Esophagus (tissue), 2 donors: ENCODE data around the gene COL4A2. TPM values are rescaled to one million over a fixed set of nuclear protein-coding genes. Genes with fewer than 3 reads are reported as not detected.

Experiments
- H3K27ac ChIP-seq, 2 donors: one replicate each; pipeline ENCODE4 v1.5.1; 2013; ENCODE audit warnings: low read depth in 2 of 2, mild to moderate bottlenecking in 2 of 2, inconsistent platforms in 1 of 2, low read length in 1 of 2, moderate library complexity in 1 of 2
- H3K27me3 ChIP-seq, 2 donors: one replicate each; pipeline ENCODE4 v1.6.1; 2013; ENCODE audit warnings: low read length in 2 of 2, control low read depth in 1 of 2, mild to moderate bottlenecking in 1 of 2; ENCODE audit not compliant: insufficient read depth in 2 of 2, control insufficient read depth in 1 of 2
- H3K36me3 ChIP-seq, 2 donors: one replicate each; pipeline ENCODE4 v1.6.1; 2013; ENCODE audit warnings: low read length in 1 of 2; ENCODE audit not compliant: control insufficient read depth in 2 of 2, insufficient read depth in 2 of 2
- H3K4me1 ChIP-seq, 2 donors: one replicate each; pipeline ENCODE4 v1.6.1; 2013; ENCODE audit warnings: low read length in 1 of 2; ENCODE audit not compliant: control insufficient read depth in 2 of 2, insufficient read depth in 2 of 2
- H3K4me3 ChIP-seq, 2 donors: one replicate each; pipeline ENCODE4 v1.5.1; 2013; ENCODE audit warnings: low read length in 2 of 2, mild to moderate bottlenecking in 2 of 2, low read depth in 1 of 2, moderate library complexity in 1 of 2
- H3K9me3 ChIP-seq, 2 donors: one replicate each; pipeline ENCODE4 v1.6.1; 2013; ENCODE audit warnings: mild to moderate bottlenecking in 2 of 2, low read depth in 1 of 2, low read length in 1 of 2, moderate library complexity in 1 of 2; ENCODE audit not compliant: control insufficient read depth in 2 of 2, insufficient read depth in 1 of 2
- WGBS, 2 donors: extraction: QIAGEN DNeasy Blood & Tissue Kit; methylation state at CpG; one replicate each; pipeline ENCODE4 v1.1.7; 2013; 5-methylcytosine and 5-hydroxymethylcytosine counted together
- polyA plus RNA-seq, 2 donors: library from polyadenylated mRNA; stranded (reverse); fragments of 200-250 nt; gene quantifications; one replicate each; pipeline ENCODE4 v1.2.3, GENCODE V29; 2013
- donor health status: healthy with polysubstance abuse.
- donor health status: Bipolar disorder and iron deficiency.

COL4A2 gene
- polyA plus RNA-seq, 2 donors: 25.3 to 39.2 TPM

DNA sequence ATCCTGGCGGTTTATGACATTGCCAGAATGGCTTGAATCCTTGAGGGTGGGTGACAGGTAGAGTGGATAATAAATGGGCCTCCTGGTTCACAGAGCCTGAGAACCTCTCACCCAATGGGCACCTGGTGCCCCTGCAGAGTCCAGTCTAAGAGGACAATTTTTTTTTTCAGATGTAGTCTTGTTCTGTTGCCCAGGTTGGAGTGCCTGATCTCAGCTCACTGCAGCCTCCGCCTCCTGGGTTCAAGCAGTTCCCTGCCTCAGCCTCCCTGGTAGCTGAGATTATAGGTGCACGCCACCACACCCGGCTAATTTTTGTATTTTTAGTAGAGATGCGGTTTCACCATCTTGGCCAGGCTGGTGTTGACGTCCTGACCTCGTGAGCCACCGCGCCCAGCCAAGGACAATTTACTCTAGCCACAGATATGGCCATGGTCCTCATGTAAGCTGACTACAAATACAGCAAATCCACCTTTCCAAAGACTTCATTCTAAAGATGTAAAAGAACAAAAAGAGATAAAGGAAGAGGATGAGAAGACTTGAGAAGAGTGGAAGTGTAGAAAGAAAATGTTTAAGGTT lies 33.0 kb downstream of the COL4A2 start:
- H3K27ac ChIP-seq: peak overlapping the region; percentile 61 to 78
- peaks cover 4 to 8% of the 10 kb centered on the region in 2 donors for H3K4me1 ChIP-seq
- H3K27me3 ChIP-seq: no peaks in the 10 kb centered on the region
- H3K36me3 ChIP-seq: no peaks in the 10 kb centered on the region
- 82 to 84% methylated on average over 9 of the region's 9 CpGs for WGBS, 2 donors
- no peaks in the 10 kb centered on the region for H3K9me3 ChIP-seq
- H3K4me3 ChIP-seq: no peak overlapping the region

DNA sequence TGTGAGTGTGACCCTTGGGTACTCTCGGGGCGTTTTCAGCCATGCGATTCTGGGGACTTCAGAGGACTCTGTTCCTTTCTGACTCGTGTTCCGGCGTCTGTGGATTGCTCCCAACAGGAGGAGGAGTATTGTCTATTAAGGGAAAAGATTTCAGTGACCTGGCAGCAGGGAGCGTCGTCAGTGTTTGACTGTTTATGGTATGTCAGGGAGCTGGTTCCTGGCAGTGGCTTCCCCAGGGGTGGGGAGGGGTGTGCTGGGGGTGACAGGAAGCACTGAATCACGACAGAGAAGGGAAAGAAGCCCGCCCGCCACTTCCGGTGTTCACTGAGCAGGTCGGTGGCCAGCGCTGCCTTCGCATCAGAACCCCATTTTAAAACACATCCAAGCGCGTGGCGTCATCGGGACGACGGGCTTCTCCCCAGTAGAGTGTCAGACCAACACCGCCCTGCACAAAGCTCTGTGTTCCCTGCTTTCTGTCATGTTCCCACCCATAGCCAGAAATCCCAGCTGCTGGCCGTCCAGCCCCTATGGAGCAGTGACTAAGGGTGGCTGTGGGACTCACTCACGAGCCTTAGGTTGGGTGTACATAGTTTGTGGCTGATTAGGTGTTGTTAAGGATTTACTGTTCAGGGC lies 33.8 kb downstream of the COL4A2 start:
- Histone ChIP-seq H3K27ac (peak overlapping the region; percentile 61 to 92), H3K9me3 (no peaks in the 10 kb centered on the region), H3K36me3 (no peaks in the 10 kb centered on the region), H3K4me1 (peaks cover 4 to 8% of the 10 kb centered on the region in 2 donors), H3K27me3 (no peaks in the 10 kb centered on the region), H3K4me3 (no peak overlapping the region)
- 50 to 56% methylated on average over 24 of the region's 24 CpGs for WGBS, 2 donors

DNA sequence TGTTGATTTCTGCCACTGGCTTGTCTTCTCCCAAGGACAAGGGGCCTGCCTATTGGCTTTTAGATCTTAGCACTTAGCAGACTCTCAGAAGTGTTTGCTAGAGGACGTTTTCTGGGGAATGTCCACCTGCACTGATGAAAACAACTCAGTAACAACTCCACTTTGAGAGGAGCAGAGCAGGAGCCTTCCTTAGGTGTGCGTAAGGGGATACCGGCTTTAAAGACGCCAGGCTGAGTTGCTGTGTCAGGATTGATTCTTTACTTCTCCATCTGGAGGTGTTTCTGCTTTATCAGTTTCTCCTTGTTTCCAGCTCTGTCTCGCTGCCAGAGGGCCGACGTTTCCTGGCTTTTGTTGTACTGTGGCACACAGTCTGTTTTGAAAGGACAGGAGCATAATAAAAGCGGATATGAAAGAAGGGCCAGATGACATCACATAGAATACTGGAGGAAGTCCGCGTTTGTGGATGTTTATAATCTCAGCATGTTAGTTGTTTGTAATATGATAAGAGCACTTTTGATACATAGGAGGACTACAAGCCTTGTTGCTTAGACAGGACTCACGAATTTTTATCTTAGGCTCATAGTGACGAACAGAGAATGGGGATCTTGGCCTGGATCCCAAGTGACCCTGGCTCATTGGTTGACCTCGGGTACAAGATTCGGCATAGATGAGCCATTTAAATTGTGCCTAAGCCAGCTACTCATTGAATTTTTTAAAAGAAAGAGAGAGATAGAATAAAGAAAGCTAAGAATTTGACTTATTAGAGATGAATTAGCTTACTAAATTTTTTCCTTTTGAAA lies 34.6 kb downstream of the COL4A2 start:
- Histone ChIP-seq H3K36me3 (no peaks in the 10 kb centered on the region), H3K27ac (peak overlapping the region; percentile 61 to 92), H3K4me1 (peaks cover 5 to 8% of the 10 kb centered on the region in 2 donors), H3K9me3 (no peaks in the 10 kb centered on the region), H3K27me3 (no peaks in the 10 kb centered on the region), H3K4me3 (no peak overlapping the region)
- WGBS, 2 donors: 36 to 51% methylated on average over 14 of the region's 14 CpGs

DNA sequence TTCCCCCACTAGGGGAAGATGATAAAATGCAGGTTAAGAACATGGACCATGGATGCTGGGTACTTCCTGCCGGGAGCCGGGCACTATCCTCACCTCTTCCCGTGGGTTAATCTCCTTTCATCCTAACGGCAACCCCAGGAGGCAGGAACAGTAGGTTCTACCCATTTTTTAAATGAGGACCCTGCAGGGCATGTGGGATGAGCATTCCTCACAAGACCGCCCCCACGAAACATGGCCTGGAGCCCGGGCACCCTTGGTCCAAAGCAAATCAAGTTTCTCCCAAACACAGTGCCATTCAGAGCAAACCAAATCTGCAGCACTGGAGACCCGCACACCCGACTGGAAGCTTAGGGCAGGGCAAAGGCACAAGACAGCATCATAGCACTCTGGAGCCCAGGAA lies 35.4 kb downstream of the COL4A2 start:
- no peaks in the 10 kb centered on the region for H3K36me3 ChIP-seq
- H3K9me3 ChIP-seq: peaks cover 0 to 2% of the 10 kb centered on the region in 2 donors
- H3K4me3 ChIP-seq: no peak overlapping the region
- 70 to 72% methylated on average over 9 of the region's 9 CpGs for WGBS, 2 donors
- H3K27me3 ChIP-seq: no peaks in the 10 kb centered on the region
- H3K4me1 ChIP-seq: peaks cover 12 to 16% of the 10 kb centered on the region in 2 donors
- H3K27ac ChIP-seq: peak overlapping the region in 1 of 2 donors; percentile 26

DNA sequence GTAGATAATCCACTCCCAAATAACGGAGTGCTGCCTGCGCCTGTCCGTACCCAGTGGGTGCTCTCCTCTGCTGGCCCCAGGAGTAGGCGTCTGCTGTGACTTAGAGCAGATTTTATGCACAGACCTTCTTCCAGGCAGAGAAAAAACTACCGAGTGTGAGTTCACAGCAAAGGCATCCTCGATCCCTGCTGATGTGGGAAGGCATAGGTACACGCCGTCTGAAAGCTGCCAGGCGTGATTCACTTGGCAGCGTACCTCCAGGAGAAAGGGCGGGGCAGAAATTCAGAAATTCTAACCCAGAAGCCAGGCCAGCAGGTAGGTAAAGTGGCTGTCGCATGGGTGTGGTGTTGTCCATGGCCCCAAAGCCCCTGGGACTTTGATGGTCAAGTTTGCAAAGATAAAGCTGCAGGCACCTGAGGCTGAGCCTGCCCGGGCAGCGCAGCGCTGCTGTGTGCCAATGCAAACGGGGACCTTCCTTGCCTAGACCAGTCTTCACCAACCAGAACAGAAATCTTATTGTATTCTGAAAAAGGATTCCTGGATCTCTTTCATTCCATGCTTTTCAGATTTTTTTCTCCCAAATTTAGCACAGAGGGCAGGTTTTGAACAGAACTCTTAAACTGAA lies 36.3 kb downstream of the COL4A2 start:
- H3K36me3 ChIP-seq: no peaks in the 10 kb centered on the region
- H3K4me1 ChIP-seq: peaks cover 12 to 22% of the 10 kb centered on the region in 2 donors
- no peaks in the 10 kb centered on the region for H3K27me3 ChIP-seq
- peak overlapping the region; percentile 41 to 61 for H3K27ac ChIP-seq
- WGBS, 2 donors: 51 to 56% methylated on average over 16 of the region's 16 CpGs
- peaks cover 0 to 2% of the 10 kb centered on the region in 2 donors for H3K9me3 ChIP-seq
- H3K4me3 ChIP-seq: no peak overlapping the region

DNA sequence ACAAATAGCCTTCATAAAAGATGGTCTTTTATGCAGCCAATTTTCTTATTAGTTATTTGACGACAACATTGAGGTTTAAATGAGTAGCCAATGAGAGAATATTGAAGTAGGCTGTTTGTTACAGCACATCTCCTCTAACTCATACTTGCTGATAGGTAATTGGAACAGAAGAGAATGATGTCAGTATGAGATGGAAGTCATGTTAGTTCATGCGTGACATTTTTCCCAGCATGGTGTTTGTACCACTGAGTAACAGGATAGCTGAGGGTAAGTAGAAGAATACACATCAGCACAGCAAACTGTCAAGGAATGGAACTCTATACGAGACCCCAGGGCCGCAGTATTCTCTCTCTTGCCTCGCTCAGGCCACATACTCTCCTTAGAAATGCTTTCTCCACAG lies 37.2 kb downstream of the COL4A2 start:
- no peaks in the 10 kb centered on the region for H3K27me3 ChIP-seq
- peaks cover 0 to 2% of the 10 kb centered on the region in 2 donors for H3K9me3 ChIP-seq
- H3K4me1 ChIP-seq: peaks cover 12 to 24% of the 10 kb centered on the region in 2 donors
- H3K36me3 ChIP-seq: no peaks in the 10 kb centered on the region
- WGBS, 2 donors: 85 to 86% methylated on average over 5 of the region's 5 CpGs
- H3K4me3 ChIP-seq: no peak overlapping the region
- no peak overlapping the region for H3K27ac ChIP-seq

DNA sequence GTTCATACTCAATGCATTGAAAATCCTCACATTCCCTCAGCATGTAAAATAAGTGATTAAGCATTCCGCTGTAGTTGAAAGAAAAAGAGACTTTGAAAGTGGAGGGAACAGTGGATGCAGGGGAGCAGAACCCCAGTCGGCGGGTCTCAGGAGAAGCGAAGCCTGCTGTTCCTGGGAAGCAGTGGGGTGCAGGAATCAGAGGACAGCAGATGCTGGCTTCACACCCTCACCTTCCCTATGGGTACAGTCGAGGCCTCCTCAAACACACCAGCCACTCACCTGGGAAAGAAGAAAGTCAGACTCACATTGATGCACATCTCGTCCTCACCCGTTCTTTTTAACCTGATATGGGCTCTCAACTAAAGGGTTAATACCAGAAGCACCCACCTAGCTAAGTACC lies 38.2 kb downstream of the COL4A2 start:
- H3K36me3 ChIP-seq: no peaks in the 10 kb centered on the region
- peaks cover 12 to 24% of the 10 kb centered on the region in 2 donors for H3K4me1 ChIP-seq
- H3K4me3 ChIP-seq: no peak overlapping the region
- H3K27me3 ChIP-seq: no peaks in the 10 kb centered on the region
- peak overlapping the region in 1 of 2 donors; percentile 3 for H3K27ac ChIP-seq
- H3K9me3 ChIP-seq: peaks cover 0 to 2% of the 10 kb centered on the region in 2 donors
- WGBS, 2 donors: 90 to 92% methylated on average over 7 of the region's 7 CpGs

DNA sequence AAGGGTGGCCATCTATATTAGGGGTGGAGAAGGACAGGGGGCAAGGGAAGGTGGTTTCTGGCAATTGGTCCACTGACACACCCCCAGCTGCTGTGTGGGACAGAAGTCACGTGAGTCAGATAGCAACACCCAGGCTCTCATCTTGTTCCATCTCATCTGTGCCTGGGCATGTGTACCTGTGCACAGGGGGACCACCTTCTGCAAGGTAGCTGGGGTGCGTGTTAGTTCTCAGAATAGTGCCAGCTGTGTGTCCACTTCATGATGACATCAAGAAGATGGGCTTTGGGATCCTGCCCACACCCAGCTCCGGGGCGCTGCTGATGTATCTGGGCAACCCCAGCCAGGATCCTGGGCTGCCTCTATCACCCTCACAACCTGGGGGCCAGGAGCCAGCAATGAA lies 38.6 kb downstream of the COL4A2 start:
- Histone ChIP-seq H3K27me3 (no peaks in the 10 kb centered on the region), H3K9me3 (peaks cover 0 to 2% of the 10 kb centered on the region in 2 donors), H3K36me3 (no peaks in the 10 kb centered on the region), H3K27ac (no peak overlapping the region), H3K4me3 (no peak overlapping the region), H3K4me1 (peaks cover 12 to 24% of the 10 kb centered on the region in 2 donors)
- 82 to 86% methylated on average over 4 of the region's 4 CpGs for WGBS, 2 donors

DNA sequence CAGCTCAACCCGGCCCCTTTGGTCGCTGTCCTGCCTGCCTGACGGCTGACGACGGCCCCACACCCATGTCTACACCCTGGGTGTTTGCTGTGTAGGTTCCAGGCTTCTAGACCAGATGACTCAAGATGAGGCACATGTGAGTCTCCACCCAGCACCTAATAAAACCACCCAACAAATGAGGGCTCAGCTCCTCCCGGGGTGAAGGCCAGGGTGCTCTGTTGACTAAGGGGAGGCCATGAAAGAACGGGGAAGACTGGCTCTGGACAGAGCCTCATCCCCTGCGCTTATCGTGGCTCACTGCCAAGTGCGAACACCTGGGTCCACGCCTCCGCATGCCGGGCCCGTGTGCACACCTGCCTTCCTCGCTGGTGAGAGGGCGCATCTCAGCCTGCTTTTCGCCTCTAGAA lies 39.6 kb downstream of the COL4A2 start:
- Histone ChIP-seq H3K9me3 (peaks cover 0 to 2% of the 10 kb centered on the region in 2 donors), H3K4me3 (no peak overlapping the region), H3K27ac (peak overlapping the region; percentile 36 to 86), H3K36me3 (no peaks in the 10 kb centered on the region), H3K4me1 (peaks cover 12 to 24% of the 10 kb centered on the region in 2 donors), H3K27me3 (no peaks in the 10 kb centered on the region)
- 53 to 72% methylated on average over 17 of the region's 17 CpGs for WGBS, 2 donors
